GM13977 (cell line): ENCODE measurements around the gene IL1A.

Experiments used
- DNase-seq: peaks from one replicate; pipeline ENCODE4 v3.0.0; 2012; ENCODE audit warnings: low spot score
- in situ Hi-C: fragments of 300-500 bp; cut with MboI; formaldehyde crosslinking; loops from one replicate; pipeline ENCODE4 v1.12.0; 2022; ENCODE audit warnings: low sequenced_read_pairs, low pct_unique_long_range_greater_than_20kb, mixed read lengths, inconsistent platforms; ENCODE audit not compliant: unreplicated experiment
- TF ChIP-seq, protein P1 (sequence below): IDR thresholded peaks from 2 replicates; pipeline ENCODE4 v1.5.1; 2012; ENCODE audit warnings: mild to moderate bottlenecking, control low read depth; ENCODE audit not compliant: insufficient read depth; ENCODE audit errors: extremely low read depth, missing control alignments

IL1A gene

DNA sequence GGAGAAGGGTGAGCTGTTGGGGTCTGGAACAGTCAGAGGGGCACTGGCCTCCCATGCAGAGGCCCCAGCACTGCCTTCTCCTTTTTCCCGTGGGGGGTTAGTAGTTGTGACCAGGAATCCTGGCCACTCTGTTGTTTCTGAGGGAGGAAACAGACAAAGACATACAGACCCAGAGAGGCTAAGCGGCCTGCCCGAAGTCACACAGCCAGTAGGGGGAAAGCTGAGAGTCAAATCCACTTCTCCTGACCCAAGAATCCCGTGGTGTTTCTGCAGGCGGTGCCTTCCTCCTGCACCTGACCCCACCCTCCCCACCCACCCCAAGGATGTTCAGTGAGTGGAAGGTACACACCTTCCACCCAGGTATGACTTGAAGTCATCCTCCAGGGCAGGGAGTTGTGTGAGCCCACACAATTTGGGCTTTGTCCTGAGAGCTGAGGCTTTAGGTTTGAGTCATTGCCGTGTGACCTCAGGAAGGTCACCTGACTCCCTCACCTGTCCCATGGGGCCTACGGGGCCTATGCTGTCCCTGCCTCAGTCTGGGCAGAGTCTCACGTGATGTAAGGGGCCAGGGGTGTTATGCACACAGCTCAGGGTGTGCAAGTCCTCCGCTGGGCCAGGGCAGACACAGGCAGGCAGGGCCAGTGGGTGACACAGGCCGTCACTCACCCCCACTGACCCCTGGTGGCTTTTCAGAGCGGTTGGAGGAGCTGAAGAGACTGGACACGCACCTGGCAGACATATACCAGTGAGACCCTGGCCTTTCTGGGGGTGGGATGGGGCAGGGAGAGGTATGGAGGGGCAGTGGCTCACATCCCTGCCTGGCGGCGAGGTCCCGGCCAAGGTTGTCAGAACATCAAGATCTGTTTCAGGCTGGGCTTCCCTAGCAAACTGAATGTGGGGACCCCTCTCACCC is 58.5 kb downstream of the IL1A start:
- TF ChIP-seq, protein P1, sequence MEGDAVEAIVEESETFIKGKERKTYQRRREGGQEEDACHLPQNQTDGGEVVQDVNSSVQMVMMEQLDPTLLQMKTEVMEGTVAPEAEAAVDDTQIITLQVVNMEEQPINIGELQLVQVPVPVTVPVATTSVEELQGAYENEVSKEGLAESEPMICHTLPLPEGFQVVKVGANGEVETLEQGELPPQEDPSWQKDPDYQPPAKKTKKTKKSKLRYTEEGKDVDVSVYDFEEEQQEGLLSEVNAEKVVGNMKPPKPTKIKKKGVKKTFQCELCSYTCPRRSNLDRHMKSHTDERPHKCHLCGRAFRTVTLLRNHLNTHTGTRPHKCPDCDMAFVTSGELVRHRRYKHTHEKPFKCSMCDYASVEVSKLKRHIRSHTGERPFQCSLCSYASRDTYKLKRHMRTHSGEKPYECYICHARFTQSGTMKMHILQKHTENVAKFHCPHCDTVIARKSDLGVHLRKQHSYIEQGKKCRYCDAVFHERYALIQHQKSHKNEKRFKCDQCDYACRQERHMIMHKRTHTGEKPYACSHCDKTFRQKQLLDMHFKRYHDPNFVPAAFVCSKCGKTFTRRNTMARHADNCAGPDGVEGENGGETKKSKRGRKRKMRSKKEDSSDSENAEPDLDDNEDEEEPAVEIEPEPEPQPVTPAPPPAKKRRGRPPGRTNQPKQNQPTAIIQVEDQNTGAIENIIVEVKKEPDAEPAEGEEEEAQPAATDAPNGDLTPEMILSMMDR: no peak
- DNase-seq: peak; percentile 73
- in situ Hi-C loops: loop anchor here (10.0 kb wide), 1 partner anchor 101 kb away; no protein-coding TSS in a partner anchor

DNA sequence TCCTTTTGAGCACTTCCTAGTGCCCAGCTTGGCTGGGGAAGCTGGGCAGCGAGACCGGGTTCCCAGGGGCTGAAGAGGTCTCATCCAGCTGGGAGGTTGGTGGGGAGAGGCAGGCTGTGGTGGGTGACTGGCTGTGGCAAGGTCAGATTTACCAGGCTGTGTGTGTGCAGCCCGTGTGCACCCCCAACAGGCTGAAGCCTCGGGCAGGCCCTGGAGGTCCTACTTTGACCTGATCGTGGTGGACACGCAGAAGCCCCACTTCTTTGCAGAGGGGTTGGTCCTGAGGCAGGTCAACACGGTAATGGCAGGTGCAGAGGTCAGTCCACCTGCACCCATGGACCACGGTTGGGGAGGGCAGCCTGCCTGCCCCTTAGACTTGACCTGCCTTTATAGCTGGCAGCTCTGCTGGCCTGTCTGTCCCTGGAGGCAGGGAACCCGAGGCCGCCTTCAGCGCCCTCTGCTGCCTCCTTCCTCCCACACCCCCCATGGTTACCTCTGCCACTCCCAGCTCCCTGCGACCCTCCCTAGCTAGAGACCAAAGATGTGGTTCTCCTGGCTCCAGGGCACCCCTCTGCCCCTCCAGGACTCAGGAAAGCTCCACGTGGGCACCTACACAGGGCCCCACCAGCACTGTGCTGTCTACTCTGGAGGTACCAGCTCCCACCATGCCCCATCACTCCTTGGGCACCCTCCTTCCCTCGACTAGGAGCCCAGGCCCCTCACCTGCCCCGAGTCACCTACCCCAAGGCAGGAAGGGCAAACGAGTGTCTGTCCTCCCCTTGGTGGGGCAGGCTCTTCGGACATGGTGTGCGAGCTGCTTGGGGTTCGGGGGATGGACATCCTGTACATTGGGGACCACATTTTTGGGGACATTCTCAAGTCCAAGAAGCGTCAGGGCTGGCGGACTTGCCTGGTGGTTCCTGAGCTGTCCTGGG is 59.4 kb downstream of the IL1A start:
- TF ChIP-seq, protein P1: peak; percentile 58
- in situ Hi-C loops: loop anchor here (10.0 kb wide), 1 partner anchor 100 kb away; no protein-coding TSS in a partner anchor
- DNase-seq: peak; percentile 65

DNA sequence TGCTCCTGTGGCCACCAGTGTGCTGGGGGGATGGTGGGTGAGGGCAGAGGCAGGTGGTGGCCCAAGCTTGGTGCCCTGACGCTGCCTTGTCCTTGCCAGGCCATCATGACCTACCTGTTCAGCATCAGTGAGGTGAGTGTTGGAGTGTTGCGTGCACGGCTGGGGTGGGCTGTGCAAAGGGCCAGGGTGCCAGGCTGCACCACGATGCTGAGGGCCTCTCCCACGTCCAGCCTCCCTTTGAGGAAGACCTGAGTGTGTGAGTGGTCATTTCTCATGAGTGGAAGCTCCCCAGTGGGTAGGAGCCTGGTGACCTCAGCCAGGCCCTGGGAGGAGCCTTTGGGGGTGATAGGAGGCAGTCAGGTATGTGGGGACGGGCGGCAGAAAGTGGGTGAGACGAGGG is 60.3 kb downstream of the IL1A start:
- in situ Hi-C loops: loop anchor here (10.0 kb wide), 1 partner anchor 99 kb away; no protein-coding TSS in a partner anchor
- TF ChIP-seq, protein P1: no peak
- peak; percentile 19 for DNase-seq
